Gastroesophageal sphincter (tissue), 3 donors: ENCODE results near the gene RNU6-8.

Experiments
- CTCF ChIP-seq, 4 experiments: fragments of 200-600 bp in 2 of 4; fragments of 450-650 bp in 2 of 4; sonication (generic) in 1 of 4; IDR thresholded peaks; one replicate each; pipeline ENCODE4 v1.5.1; 2017 to 2019; ENCODE audit warnings: antibody characterized with exemption in 4 of 4, mild to moderate bottlenecking in 2 of 4, moderate library complexity in 2 of 4
- EP300 ChIP-seq: sonication (generic); formaldehyde crosslinking; IDR thresholded peaks from one replicate; pipeline ENCODE4 v1.6.1; 2017; ENCODE audit warnings: antibody characterized with exemption, mild to moderate bottlenecking
- POLR2A ChIP-seq, 2 donors: fragments of 450-650 bp; IDR thresholded peaks; one replicate each; pipeline ENCODE4 v1.6.1; 2017; ENCODE audit warnings: antibody characterized with exemption in 2 of 2, mild to moderate bottlenecking in 2 of 2, moderate library complexity in 1 of 2
- POLR2AphosphoS5 ChIP-seq: sonication (generic); formaldehyde crosslinking; IDR thresholded peaks from one replicate; pipeline ENCODE4 v1.6.1; 2017; ENCODE audit warnings: antibody characterized with exemption

DNA sequence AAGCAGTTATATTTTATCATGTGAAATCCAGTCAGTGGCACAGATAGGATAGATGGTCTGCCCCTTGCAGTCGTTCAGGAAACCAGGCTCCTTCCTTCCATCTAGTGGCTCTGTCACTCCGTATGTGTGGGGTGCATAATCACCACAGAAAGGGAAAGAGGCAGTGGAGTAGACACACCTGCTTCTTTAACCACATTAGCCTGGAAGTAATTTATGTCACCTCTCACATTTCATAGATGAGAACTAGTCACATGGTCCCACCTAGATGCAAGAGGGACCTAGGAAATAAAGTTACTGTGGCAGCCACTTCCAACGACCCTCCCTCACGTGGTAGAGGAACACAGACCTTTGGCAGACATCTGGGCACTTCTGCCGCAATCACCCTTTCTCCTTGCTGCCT lies 14.2 kb upstream of the RNU6-8 start:
- TF ChIP-seq CTCF (IDR thresholded peaks at IDR 0.05): no peak
- no peak for TF ChIP-seq POLR2A (IDR thresholded peaks at IDR 0.05)
- TF ChIP-seq POLR2AphosphoS5: no peak
- TF ChIP-seq EP300: no peak
